Keratinocyte (primary cell): ENCODE data around the gene RBMS3. TPM values are rescaled to one million over a fixed set of nuclear protein-coding genes. Genes with fewer than 3 reads are reported as not detected.

ENCODE experiments used
- DNase-seq: peaks from one replicate; pipeline ENCODE4 v3.0.0-alpha.2; 2011; ENCODE audit warnings: low read depth, missing footprints, low spot score
- FAIRE-seq: peaks from 2 replicates; lab custom pipeline; 2011; peaks lifted over from hg19 to GRCh38; lab: Jason Lieb, UNC
- H2AFZ ChIP-seq: 2 replicates; pipeline ENCODE4 v1.6.0; 2012; ENCODE audit warnings: low read length, control low read depth, inconsistent platforms; ENCODE audit not compliant: control insufficient read depth
- H3K27ac ChIP-seq: 2 replicates; pipeline ENCODE4 v1.5.1; 2011; ENCODE audit warnings: low read length; ENCODE audit not compliant: control insufficient read depth, insufficient read depth
- H3K27me3 ChIP-seq: 3 replicates; pipeline ENCODE4 v1.6.0; 2011; ENCODE audit warnings: low read length; ENCODE audit not compliant: control insufficient read depth, insufficient read depth; ENCODE audit errors: extremely low read depth
- H3K36me3 ChIP-seq, 2 experiments: 2 replicates in 1 of 2; 3 replicates in 1 of 2; pipeline ENCODE4 v1.5.1; 2011; ENCODE audit warnings: low read length in 2 of 2, mild to moderate bottlenecking in 1 of 2; ENCODE audit not compliant: control insufficient read depth in 2 of 2, insufficient read depth in 2 of 2; ENCODE audit errors: extremely low read depth in 1 of 2
- H3K4me1 ChIP-seq: 3 replicates; pipeline ENCODE4 v1.5.1; 2011; ENCODE audit warnings: low read length; ENCODE audit not compliant: control insufficient read depth, insufficient read depth; ENCODE audit errors: extremely low read depth
- H3K4me2 ChIP-seq: 3 replicates; pipeline ENCODE4 v1.6.0; 2011; ENCODE audit warnings: low read depth, low read length; ENCODE audit not compliant: control insufficient read depth, insufficient read depth; ENCODE audit errors: extremely low read depth
- H3K4me3 ChIP-seq, 3 experiments: fragments of 200-600 bp in 1 of 3; sonication (generic) in 1 of 3; 2 replicates in 2 of 3; 3 replicates in 1 of 3; pipeline ENCODE4 v1.5.1; 2011 to 2016; ENCODE audit warnings: low read length in 3 of 3, mild to moderate bottlenecking in 3 of 3, control low read depth in 2 of 3, inconsistent platforms in 1 of 3, low read depth in 1 of 3, mixed read lengths in 1 of 3, mixed run types in 1 of 3, moderate library complexity in 1 of 3; ENCODE audit not compliant: control insufficient read depth in 2 of 3, insufficient read depth in 2 of 3; ENCODE audit errors: extremely low read depth in 1 of 3
- H3K79me2 ChIP-seq: 2 replicates; pipeline ENCODE4 v1.6.0; 2012; ENCODE audit warnings: low read length; ENCODE audit not compliant: control insufficient read depth, insufficient read depth
- H3K9ac ChIP-seq: 3 replicates; pipeline ENCODE4 v1.6.0; 2011; ENCODE audit warnings: low read length; ENCODE audit not compliant: control insufficient read depth, insufficient read depth; ENCODE audit errors: extremely low read depth
- H3K9me1 ChIP-seq: 3 replicates; pipeline ENCODE4 v1.6.0; 2011; ENCODE audit warnings: low read length; ENCODE audit not compliant: control insufficient read depth, insufficient read depth; ENCODE audit errors: extremely low read depth
- H3K9me3 ChIP-seq: 2 replicates; pipeline ENCODE4 v1.5.1; 2012; ENCODE audit warnings: low read depth, low read length; ENCODE audit not compliant: control insufficient read depth
- H4K20me1 ChIP-seq: 3 replicates; pipeline ENCODE4 v1.6.0; 2011; ENCODE audit warnings: low read length; ENCODE audit not compliant: control insufficient read depth, insufficient read depth; ENCODE audit errors: extremely low read depth
- EZH2 ChIP-seq: IDR thresholded peaks from one replicate; pipeline ENCODE4 v1.6.1; 2012; ENCODE audit warnings: inconsistent platforms, mild to moderate bottlenecking, low read length, moderate library complexity
- dilution Hi-C: fragments of 300-500 bp; cut with MboI; formaldehyde crosslinking; loops from one replicate; pipeline ENCODE4 v1.7.0; 2020; ENCODE audit warnings: low sequenced_read_pairs; ENCODE audit not compliant: extremely low pct_ligation_motif_present
- polyA plus RNA-seq, 5 experiments: library from polyadenylated mRNA; depleted of rRNA in 3 of 5; stranded (reverse) in 3 of 5; stranded (forward) in 1 of 5; unstranded in 1 of 5; fragments of >200 nt; gene quantifications; 1 replicate in 1 of 5; 2 replicates in 3 of 5; 3 replicates in 1 of 5; pipeline versions ENCODE4 v1.2.1 to v1.2.3, GENCODE V29; 2011 to 2012; ENCODE audit warnings: missing spikeins in 2 of 5, low read depth in 1 of 5, low replicate concordance in 1 of 5
- TF ChIP-seq, protein P1 (sequence below), 3 experiments: IDR thresholded peaks in 1 of 3; conservative IDR thresholded peaks in 1 of 3; optimal IDR thresholded peaks in 1 of 3; 2 replicates in 2 of 3; 3 replicates in 1 of 3; pipeline versions ENCODE3 to v1.5.1; 2011; ENCODE audit warnings: low read length in 3 of 3, mild to moderate bottlenecking in 3 of 3, moderate library complexity in 2 of 3, control low read depth in 1 of 3, inconsistent platforms in 1 of 3; ENCODE audit not compliant: insufficient read depth in 2 of 3; ENCODE audit errors: extremely low read depth in 1 of 3

Gene RBMS3
- polyA plus RNA-seq, 1 donor (not counting 4 experiments of a cell fraction or from before 2014, with no cell fraction given), result 2.3 TPM

DNA sequence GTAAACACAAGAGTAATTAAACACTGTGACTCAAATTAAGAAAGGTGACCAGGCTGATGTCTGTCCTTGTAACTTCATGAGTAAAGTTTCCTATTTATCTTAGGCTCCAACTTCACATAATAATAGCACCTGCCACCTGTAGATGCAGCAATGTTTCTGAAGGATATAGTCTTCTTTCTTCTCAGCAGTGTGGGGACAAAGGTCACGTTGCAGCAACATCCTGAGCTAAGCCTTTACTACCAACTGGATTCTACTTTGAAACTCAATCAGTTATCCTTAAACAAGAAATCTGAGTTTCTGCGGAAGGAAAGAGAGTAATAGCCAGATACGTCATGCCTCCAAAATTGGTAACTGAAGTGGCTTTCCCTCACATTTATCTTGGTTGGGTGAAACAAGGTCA, 253.1 kb downstream of the RBMS3 start:
- FAIRE-seq, result no peak

DNA sequence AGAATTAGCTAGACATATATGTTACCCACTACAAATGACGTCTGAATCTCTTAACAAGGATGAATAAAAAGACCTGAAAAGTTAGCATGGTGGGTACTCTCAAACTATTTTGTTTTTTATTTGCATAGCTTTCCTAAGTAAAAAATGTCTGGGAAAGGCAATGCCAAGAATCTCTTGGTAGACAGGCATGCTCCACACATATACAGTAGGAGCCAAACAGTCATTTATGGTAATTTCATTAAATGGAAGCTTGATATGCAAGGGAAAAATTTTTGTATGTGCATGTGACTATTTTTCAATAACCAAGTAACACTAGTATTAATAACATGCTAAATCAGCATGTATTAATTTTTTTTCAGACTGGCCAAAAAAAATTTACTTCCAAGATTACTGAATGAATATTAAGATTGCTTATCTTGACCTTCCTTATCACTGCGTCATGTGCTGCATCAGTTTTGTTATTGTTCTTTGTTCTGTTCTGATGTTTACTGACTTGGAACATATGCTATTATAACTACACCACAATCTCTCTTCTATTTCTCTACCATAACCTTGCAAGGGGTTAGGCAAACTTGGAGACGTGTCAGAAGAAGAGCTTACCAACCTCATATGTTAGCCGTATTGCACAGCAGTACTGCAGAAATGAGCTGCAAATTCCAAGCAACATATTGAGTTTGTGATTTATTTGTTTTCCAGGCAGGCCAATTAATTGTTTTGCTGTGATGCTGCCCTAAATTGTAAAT, 255.3 kb downstream of the RBMS3 start:
- H3K27ac ChIP-seq, result no peak overlapping the region
- dilution Hi-C loops, result no loop called here
- H3K4me1 ChIP-seq, result no peaks in the 10 kb centered on the region
- no peak overlapping the region for H2AFZ ChIP-seq
- H4K20me1 ChIP-seq, result no peaks in the 10 kb centered on the region
- no peak overlapping the region for H3K4me2 ChIP-seq
- H3K9me3 ChIP-seq, result no peaks in the 10 kb centered on the region
- H3K9me1 ChIP-seq, result no peaks in the 10 kb centered on the region
- H3K79me2 ChIP-seq, result no peaks in the 10 kb centered on the region
- H3K27me3 ChIP-seq, result no peaks in the 10 kb centered on the region
- DNase-seq (no peak), FAIRE-seq (no peak)
- TF ChIP-seq, protein P1, sequence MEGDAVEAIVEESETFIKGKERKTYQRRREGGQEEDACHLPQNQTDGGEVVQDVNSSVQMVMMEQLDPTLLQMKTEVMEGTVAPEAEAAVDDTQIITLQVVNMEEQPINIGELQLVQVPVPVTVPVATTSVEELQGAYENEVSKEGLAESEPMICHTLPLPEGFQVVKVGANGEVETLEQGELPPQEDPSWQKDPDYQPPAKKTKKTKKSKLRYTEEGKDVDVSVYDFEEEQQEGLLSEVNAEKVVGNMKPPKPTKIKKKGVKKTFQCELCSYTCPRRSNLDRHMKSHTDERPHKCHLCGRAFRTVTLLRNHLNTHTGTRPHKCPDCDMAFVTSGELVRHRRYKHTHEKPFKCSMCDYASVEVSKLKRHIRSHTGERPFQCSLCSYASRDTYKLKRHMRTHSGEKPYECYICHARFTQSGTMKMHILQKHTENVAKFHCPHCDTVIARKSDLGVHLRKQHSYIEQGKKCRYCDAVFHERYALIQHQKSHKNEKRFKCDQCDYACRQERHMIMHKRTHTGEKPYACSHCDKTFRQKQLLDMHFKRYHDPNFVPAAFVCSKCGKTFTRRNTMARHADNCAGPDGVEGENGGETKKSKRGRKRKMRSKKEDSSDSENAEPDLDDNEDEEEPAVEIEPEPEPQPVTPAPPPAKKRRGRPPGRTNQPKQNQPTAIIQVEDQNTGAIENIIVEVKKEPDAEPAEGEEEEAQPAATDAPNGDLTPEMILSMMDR (optimal IDR thresholded peaks at IDR 0.05 in 1 of 3, IDR thresholded peaks at IDR 0.05 in 1 of 3, conservative IDR thresholded peaks at IDR 0.05 in 1 of 3; ENCODE audit: extremely low read depth in 1 of 3, insufficient read depth in 2 of 3, low read length in 3 of 3), result no peak
- no peak for TF ChIP-seq EZH2
- H3K4me3 ChIP-seq, result no peak overlapping the region
- H3K9ac ChIP-seq, result no peak overlapping the region
- H3K36me3 ChIP-seq, result no peaks in the 10 kb centered on the region

More for the DNA sequence above, 253.1 kb downstream of the RBMS3 start:
- Histone ChIP-seq H3K9me1 (no peaks in the 10 kb centered on the region), H3K9ac (no peak overlapping the region), H2AFZ (no peak overlapping the region), H3K27me3 (no peaks in the 10 kb centered on the region), H4K20me1 (no peaks in the 10 kb centered on the region), H3K4me3 (no peak overlapping the region), H3K27ac (no peak overlapping the region), H3K9me3 (no peaks in the 10 kb centered on the region), H3K4me2 (no peak overlapping the region), H3K36me3 (no peaks in the 10 kb centered on the region), H3K4me1 (no peaks in the 10 kb centered on the region), H3K79me2 (no peaks in the 10 kb centered on the region)
- no peak for DNase-seq
- dilution Hi-C loops, result no loop called here
- TF ChIP-seq, protein P1 (optimal IDR thresholded peaks at IDR 0.05 in 1 of 3, IDR thresholded peaks at IDR 0.05 in 1 of 3, conservative IDR thresholded peaks at IDR 0.05 in 1 of 3; ENCODE audit: extremely low read depth in 1 of 3, insufficient read depth in 2 of 3, low read length in 3 of 3), result no peak
- no peak for TF ChIP-seq EZH2
